Measurements from ENCODE around the gene SLC49A3.

GRCh38 chr4:663046-663437 is 25.9 kb downstream of the SLC49A3 start:
- no peak for TF ChIP-seq CTCF (IDR thresholded peaks at IDR 0.05)
- TF ChIP-seq POLR2A (IDR thresholded peaks at IDR 0.05) = no peak
